Activated CD8-positive, alpha-beta T cell treated with anti-CD3 and anti-CD28 coated beads for 36 hours (primary cell): Measurements from ENCODE around the gene ITGA4. TPM values are rescaled to one million over a fixed set of nuclear protein-coding genes. Genes with fewer than 3 reads are reported as not detected.

Experiments used
- ATAC-seq: fragments of 200-7000 bp; cut with Tn5 transposase; one replicate; pipeline ENCODE4 v1.10.0; 2021; ENCODE audit warnings: mild to moderate bottlenecking, moderate library complexity
- CTCF ChIA-PET: fragments of 350-600 bp; sonication (Branson Sonifier 250); formaldehyde crosslinking; loops from one replicate; lab custom pipeline; 2021; ENCODE audit warnings: antibody characterized with exemption; lab: Charles Lee
- POLR2A ChIA-PET: fragments of 350-600 bp; sonication (Branson Sonifier 250); formaldehyde crosslinking; loops from one replicate; lab custom pipeline; 2021; ENCODE audit warnings: antibody characterized with exemption; lab: Charles Lee
- DNase-seq: peaks from one replicate; pipeline ENCODE4 v3.0.0-alpha.2; 2020
- H3K27ac Mint-ChIP-seq: one replicate; pipeline ENCODE4 v1.8.0; 2021; ENCODE audit warnings: mild to moderate bottlenecking, mixed read lengths
- H3K27me3 Mint-ChIP-seq: one replicate; pipeline ENCODE4 v1.8.0; 2021; ENCODE audit warnings: mixed read lengths
- H3K36me3 Mint-ChIP-seq: one replicate; pipeline ENCODE4 v1.8.0; 2021; ENCODE audit warnings: low read depth, mixed read lengths
- H3K4me1 Mint-ChIP-seq: one replicate; pipeline ENCODE4 v1.8.0; 2021; ENCODE audit warnings: low read depth, mixed read lengths
- H3K4me3 Mint-ChIP-seq: one replicate; pipeline ENCODE4 v1.8.0; 2021; ENCODE audit warnings: mild to moderate bottlenecking, moderate library complexity, mixed read lengths
- H3K9me3 Mint-ChIP-seq: one replicate; pipeline ENCODE4 v1.8.0; 2021; ENCODE audit warnings: mixed read lengths
- CTCF ChIP-seq: fragments of 200-600 bp; IDR thresholded peaks from one replicate; pipeline ENCODE4 v1.8.0; 2022; ENCODE audit warnings: antibody characterized with exemption, mild to moderate bottlenecking
- intact Hi-C: fragments of 100-400 bp; cut with micrococcal nuclease; formaldehyde crosslinking; loops from one replicate; pipeline ENCODE4 v1.10.0; 2022
- total RNA-seq, 2 experiments: library from RNA; stranded (reverse); gene quantifications; one replicate each; pipeline ENCODE4 v1.2.3, GENCODE V29; 2021

The ITGA4 gene
- total RNA-seq, 2 experiments from 2014 or later, result 61.6 to 64.5 TPM

GRCh38 chr2:181540421-181540820 is 83.2 kb downstream of the ITGA4 start:
- DNase-seq (no peak), ATAC-seq (no peak)
- Mint-ChIP-seq H3K9me3 (peaks cover 2% of the 10 kb centered on the region), H3K27me3 (no peaks in the 10 kb centered on the region), H3K27ac (no peak overlapping the region), H3K36me3 (peaks cover 46% of the 10 kb centered on the region), H3K4me3 (no peak overlapping the region), H3K4me1 (peaks cover 2% of the 10 kb centered on the region)
- intact Hi-C loops, result no loop called here
- CTCF ChIA-PET, result interaction anchor here (0.8 kb wide), 1 partner anchor 23 kb away, joined by 3 read pairs; no protein-coding TSS in a partner anchor
- TF ChIP-seq CTCF, result no peak
- POLR2A ChIA-PET, result no interaction called here

GRCh38 chr2:181542170-181542569 is 85.0 kb downstream of the ITGA4 start:
- POLR2A ChIA-PET, result no interaction called here
- ATAC-seq (no peak), DNase-seq (no peak)
- CTCF ChIA-PET, result no interaction called here
- H3K36me3 Mint-ChIP-seq, result peaks cover 39% of the 10 kb centered on the region
- H3K4me3 Mint-ChIP-seq, result no peak overlapping the region
- intact Hi-C loops, result no loop called here
- TF ChIP-seq CTCF, result no peak
- H3K27ac Mint-ChIP-seq, result no peak overlapping the region
- H3K4me1 Mint-ChIP-seq, result peaks cover 7% of the 10 kb centered on the region
- H3K9me3 Mint-ChIP-seq, result peaks cover 2% of the 10 kb centered on the region
- no peaks in the 10 kb centered on the region for H3K27me3 Mint-ChIP-seq

- POLR2A ChIA-PET, result interaction anchor here (1.1 kb wide), 1 partner anchor 9 kb away, joined by 3 read pairs; no protein-coding TSS in a partner anchor
Measured at GRCh38 chr2:181546086-181546485, 88.9 kb downstream of the ITGA4 start.

GRCh38 chr2:181552808-181553207 is 95.6 kb downstream of the ITGA4 start:
- H3K4me3 Mint-ChIP-seq, result no peak overlapping the region
- POLR2A ChIA-PET, result no interaction called here
- H3K9me3 Mint-ChIP-seq, result no peaks in the 10 kb centered on the region
- no peaks in the 10 kb centered on the region for H3K27me3 Mint-ChIP-seq
- ATAC-seq (no peak), DNase-seq (no peak)
- H3K4me1 Mint-ChIP-seq, result no peaks in the 10 kb centered on the region
- TF ChIP-seq CTCF, result no peak
- no peak overlapping the region for H3K27ac Mint-ChIP-seq
- peaks cover 4% of the 10 kb centered on the region for H3K36me3 Mint-ChIP-seq
- CTCF ChIA-PET, result no interaction called here
- intact Hi-C loops, result no loop called here

More at GRCh38 chr2:181546086-181546485, 88.9 kb downstream of the ITGA4 start:
- DNase-seq (no peak), ATAC-seq (no peak)
- Mint-ChIP-seq H3K27me3 (no peaks in the 10 kb centered on the region), H3K4me1 (peaks cover 7% of the 10 kb centered on the region), H3K9me3 (no peaks in the 10 kb centered on the region), H3K36me3 (peaks cover 5% of the 10 kb centered on the region), H3K27ac (no peak overlapping the region), H3K4me3 (no peak overlapping the region)
- CTCF ChIA-PET, result interaction anchor here (1.0 to 2.2 kb wide), 3 partner anchors 168 to 441 kb away, joined by 3 to 12 read pairs (median 4); no protein-coding TSS in a partner anchor
- intact Hi-C loops, result no loop called here
- TF ChIP-seq CTCF, result no peak

GRCh38 chr2:181553244-181553643 is 96.1 kb downstream of the ITGA4 start:
- no peak overlapping the region for H3K4me3 Mint-ChIP-seq

More at GRCh38 chr2:181553244-181553643, 96.1 kb downstream of the ITGA4 start:
- no peaks in the 10 kb centered on the region for H3K9me3 Mint-ChIP-seq
- no peak for TF ChIP-seq CTCF
- DNase-seq (no peak), ATAC-seq (no peak)
- ChIA-PET CTCF (no interaction called here), POLR2A (no interaction called here)
- H3K27ac Mint-ChIP-seq, result no peak overlapping the region
- peaks cover 4% of the 10 kb centered on the region for H3K36me3 Mint-ChIP-seq
- H3K4me1 Mint-ChIP-seq, result no peaks in the 10 kb centered on the region
- intact Hi-C loops, result no loop called here
- H3K27me3 Mint-ChIP-seq, result no peaks in the 10 kb centered on the region
